HG02588 (cell line): ENCODE results near the gene ATP5PO.
"Not testable (repeated sequence)": the region's sequence is repeated elsewhere in the genome, so short reads cannot be mapped to it uniquely, and the experiment has no call there.

ENCODE experiments used
- ATAC-seq: cut with Tn5 transposase; IDR thresholded peaks from one replicate; pipeline ENCODE4 v1.9.1; 2021; ENCODE audit warnings: mild to moderate bottlenecking, moderate library complexity; ENCODE audit not compliant: unreplicated experiment

ATP5PO gene

DNA sequence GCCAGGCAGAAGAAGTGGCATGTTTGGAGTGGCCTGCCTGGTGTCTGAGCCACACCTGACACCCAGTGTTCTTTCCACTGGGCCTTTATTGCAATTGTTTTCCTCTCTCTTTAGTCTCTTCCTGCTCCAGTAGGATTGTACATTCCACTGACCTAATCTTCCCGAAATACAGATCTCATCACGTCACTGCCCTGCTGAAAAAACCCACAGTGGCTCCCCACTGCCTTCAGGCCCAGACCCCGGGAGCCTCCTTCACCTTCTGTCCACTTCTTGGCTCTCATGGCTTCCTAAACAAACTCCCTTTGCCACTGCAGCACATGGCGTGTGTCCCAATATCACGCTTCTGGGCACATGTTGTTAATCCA lies 25.3 kb upstream of the ATP5PO start:
- ATAC-seq, result no peak

DNA sequence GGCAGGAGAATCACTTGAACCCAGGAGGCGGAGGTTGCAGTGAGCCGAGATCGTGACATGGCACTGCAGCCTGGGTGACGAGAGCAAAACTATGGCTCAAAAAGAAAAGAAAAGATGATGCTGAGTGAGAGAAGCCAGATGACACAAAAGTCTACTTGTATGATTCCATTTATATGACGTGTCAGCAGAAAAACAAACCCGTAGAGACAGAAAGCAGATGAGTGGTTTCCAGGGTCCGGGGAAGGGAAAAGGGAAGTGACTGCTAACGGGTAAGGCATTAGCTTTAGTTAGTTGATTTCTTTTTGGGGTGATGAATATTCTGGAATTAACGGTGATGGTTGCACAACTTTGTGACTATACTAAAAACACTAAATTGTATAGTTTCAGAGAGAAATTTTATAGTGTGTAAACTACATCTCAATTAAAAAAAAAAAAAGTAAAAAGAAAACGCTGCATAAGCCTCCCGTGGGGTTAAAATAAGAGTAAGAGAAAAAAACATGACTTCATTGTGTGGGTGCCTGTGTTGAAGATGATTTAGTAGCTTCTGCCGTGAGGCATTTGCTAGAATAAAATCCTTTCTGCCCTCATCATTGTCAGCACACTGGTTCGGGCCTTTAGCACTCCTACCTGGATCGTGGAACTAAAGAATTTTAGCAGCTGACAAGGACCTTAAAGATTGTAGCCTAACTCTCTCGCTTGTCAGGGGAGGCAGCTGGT lies 24.7 kb upstream of the ATP5PO start:
- ATAC-seq, result no peak

DNA sequence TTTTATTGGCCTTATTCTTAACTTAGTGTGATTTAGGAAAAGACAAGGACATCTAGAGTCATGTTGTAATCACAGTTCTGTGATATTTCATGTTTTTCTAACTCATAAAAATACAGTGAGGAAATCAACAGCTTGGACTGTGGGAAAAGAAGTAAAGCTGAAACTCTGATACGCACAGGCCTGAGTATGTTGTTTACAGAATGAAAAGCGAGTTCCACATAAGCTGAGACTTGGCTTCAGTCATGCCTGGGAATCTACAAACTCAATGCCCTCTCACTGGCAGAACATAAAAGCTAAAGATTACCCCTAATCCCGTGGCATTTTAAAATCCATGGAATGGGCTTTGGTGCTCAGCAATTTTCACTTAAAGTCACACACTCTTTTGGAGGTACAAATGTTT lies 23.6 kb upstream of the ATP5PO start:
- ATAC-seq, result no peak

DNA sequence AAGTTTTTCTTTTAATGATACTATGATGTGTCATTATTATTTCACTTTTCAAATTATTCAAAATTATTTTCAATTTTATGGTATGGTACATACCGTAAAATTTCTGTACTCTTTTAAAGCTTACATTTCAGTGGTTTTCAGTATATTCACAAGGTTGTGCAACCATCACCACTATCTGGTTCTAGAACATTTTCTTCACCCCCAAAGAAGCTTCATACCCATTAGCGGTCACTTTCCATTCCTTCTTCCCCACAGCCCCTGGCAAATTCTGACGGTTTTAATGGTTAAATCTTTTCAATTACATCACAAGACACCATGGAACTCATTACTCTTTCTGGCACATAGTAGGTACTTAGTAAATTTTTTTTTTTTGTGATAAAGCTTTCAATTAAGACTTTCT lies 22.8 kb upstream of the ATP5PO start:
- no peak for ATAC-seq

DNA sequence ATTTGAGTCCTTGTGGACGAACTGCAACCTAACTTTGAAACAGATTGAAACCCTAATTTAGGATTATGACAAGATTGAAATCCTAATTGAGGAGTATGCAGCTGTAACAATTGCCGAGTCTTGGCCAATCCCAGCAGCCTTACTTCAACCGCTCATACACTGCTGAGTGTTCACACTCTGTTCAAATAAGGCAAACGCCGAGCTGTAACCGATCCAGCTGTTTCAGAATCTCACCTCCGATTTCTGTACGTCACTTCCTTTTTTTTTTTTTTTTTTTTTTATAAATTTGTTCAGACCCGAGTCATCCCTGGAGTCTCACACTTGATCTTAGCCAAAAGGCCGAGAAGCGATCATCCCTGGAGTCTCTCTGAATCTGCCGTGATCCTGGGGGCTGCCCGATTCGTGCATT lies 22.3 kb upstream of the ATP5PO start:
- no peak for ATAC-seq

DNA sequence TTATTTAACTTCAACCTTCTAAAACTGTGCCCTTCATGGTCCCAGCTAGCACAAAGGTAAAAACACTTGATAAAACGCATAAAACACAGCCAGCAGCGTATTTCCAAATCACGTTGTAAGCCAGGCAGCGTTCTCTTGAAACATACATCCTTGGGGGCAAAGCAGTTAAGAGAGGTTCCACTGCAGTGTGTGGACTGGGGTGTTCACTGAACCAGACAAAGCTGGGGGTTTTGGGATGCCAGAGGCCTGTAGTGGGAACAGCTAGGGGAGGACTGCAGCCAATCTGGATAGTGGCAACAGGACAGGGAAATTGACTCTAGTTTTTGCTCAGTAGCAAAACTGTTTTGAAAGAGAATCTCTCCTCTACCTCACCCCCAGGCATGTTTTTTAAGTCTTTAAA lies 21.5 kb upstream of the ATP5PO start:
- no peak for ATAC-seq

DNA sequence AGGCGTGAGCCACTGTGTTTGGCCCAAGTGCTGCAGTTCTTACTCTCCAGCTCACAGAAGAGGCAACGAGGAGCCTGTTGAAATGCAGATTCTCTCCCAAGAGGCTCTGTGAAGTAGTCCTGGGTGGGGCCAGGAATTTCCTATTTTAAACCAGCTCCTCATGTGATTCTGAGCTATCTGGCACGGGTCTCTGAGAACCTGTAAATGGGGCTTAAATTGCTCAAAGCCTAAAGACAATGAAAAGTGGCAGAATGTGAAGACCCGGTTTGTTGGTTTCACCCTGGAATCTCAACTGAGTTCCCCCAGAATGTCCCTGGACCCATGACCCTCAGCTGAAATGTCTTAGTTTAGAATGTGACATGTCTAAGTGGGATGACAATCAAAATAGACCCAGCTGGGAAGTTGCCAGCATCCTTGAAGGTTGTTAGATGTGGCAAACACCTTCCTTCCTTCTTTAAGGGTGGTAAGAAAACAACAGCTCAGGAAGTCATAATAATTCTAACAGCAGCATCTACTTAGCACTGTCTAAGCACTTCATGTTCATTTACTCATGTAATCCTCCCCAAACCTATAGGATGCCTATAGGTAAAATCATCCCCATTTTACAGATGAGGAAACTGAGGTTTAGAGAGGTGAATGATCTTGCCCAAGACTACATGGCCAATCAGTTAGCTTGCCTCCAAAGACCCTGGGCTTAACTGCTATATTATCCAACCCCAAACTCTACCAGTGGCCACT lies 20.9 kb upstream of the ATP5PO start:
- no peak for ATAC-seq

DNA sequence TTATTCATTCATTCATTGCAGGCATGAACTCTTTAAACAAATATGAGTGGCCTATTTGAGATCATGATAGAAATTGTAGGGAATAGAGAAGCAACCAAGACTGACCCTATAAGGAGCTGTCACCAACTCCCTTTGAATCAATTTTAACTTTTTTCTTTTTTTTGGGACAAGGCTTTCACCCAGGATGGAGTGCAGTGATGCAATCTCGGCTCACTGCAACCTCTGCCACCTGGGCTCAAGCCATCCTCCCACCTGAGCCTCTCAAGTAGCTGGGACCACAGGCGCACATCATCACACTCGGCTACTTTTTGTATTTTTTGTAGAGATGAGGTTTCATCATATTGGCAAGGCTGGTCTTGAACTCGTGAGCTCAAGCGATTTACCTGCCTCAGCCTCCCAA lies 17.1 kb upstream of the ATP5PO start:
- ATAC-seq, result no peak

DNA sequence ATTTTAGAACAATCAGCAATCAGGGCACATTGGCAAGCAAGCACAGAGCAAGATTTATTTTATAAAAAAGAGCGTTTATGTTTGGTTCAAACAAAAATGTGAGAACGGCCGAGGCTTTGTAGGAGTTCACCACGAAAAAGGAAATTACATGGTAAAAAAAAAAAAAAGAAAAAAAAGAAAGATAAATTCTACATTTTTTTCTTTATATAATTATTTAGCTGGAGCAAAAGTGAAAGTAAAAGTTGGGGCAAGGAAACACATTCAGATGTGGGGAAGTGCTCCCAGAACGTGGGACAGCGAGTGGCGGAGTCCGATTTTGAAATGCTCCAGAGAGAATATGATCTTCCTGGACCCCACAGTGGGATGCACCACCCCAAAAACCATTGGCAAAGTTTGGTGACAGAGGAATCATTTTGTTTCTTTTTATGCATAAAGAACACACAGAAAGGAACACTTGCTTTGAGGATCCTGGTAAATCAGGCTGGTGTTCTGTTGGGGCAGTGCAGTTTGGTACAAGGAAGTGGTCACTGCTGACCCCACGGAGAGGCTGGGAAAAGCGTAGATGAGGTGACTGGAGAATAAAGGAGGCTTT lies 16.3 kb upstream of the ATP5PO start:
- no peak for ATAC-seq

DNA sequence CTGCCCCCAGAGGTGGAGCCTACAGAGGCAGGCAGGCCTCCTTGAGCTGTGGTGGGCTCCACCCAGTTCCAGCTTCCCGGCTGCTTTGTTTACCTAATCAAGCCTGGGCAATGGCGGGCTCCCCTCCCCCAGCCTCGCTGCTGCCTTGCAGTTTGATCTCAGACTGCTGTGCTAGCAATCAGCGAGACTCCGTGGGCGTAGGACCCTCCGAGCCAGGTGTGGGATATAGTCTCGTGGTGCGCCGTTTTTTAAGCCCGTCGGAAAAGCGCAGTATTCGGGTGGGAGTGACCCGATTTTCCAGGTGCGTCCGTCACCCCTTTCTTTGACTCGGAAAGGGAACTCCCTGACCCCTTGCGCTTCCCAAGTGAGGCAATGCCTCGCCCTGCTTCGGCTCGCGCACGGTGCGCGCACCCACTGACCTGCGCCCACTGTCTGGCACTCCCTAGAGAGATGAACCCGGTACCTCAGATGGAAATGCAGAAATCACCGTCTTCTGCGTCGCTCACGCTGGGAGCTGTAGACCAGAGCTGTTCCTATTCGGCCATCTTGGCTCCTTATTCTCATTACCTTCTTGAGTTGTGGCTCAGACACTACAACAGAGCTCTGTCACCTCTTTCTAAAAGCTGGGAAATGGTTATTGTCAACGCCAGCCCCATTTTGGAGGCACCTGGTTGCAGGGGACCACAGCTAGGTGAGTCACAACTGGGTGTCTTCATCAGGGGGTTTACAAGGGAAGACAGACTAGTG lies 15.6 kb upstream of the ATP5PO start:
- ATAC-seq, result not testable (repeated sequence)

DNA sequence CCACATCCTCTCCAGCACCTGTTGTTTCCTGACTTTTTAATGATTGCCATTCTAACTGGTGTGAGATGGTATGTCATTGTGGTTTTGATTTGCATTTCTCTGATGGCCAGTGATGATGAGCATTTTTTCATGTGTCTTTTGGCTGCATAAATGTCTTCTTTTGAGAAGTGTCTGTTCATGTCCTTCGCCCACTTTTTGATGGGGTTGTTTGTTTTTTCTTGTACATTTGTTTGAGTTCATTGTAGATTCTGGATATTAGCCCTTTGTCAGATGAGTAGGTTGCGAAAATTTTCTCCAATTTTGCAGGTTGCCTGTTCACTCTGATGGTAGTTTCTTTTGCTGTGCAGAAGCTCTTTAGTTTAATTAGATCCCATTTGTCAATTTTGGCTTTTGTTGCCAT lies 10.6 kb upstream of the ATP5PO start:
- ATAC-seq, result not testable (repeated sequence)

DNA sequence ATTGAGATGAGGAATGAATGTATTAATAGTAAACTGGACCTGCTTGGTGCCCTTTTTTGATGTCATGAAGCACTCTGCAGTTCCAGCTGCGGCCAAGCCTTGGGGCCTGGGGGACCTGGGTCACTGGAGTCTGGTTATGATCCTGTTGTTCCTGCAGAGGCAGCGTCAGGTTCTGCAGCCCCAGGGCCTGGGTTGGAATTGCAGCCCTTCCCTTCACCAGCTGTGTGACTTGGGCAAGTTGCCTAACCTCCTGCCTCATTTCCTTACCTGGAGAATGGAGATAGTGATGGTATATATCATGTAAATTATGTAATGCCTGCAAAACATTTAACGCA lies 9.1 kb upstream of the ATP5PO start:
- no peak for ATAC-seq

DNA sequence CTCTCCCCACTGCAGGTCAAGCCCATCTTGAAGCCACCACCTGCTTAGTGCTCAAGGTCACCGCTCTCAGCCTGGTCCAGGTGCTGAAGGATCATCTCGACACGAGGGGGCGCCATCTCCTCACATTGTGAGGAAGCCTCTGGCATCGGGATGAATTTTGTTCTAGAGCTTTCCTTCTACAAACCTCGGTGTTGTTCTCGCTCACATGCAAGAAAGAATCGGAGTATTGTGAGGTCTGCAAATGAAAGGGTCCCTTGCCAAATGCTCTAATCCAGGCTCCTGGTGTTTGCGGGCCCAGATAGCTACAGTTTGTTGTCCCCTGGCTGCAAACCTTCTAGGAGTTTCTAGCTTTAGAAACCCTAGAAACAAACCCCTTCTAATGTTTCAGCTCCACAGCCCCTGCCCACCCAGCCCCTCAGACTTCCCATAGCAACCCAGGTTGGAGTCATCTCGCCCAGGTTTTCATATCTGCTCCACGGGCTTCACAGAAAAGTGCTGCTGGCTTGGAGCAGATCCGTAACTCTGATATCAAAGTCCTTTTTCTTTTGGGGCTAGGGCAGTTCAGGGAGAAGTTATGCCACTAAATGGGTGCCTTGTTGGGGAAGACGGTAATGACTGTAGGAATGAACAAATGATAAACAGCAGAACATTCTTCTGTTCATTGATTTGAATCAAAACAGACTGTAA lies 8.6 kb upstream of the ATP5PO start:
- ATAC-seq, result no peak

DNA sequence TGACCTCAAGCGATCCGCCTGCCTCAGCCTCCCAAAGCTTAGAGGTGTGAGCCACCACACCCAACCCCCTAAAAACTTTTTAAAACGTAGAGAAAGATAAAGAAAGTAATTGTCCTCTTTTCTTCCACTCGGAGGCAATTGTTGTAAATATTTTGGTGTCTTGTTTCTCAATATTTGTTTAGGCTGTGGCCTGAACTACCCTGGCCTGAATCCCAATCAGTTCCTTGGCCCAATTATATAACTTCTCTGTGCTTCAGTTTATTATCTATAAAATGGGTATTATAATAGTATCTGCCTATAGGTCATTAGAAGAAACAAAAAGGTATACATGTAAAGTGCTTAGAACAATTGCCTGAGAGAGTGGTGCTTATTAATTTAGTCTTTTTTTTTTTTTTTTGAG lies 1.8 kb upstream of the ATP5PO start:
- no peak for ATAC-seq

DNA sequence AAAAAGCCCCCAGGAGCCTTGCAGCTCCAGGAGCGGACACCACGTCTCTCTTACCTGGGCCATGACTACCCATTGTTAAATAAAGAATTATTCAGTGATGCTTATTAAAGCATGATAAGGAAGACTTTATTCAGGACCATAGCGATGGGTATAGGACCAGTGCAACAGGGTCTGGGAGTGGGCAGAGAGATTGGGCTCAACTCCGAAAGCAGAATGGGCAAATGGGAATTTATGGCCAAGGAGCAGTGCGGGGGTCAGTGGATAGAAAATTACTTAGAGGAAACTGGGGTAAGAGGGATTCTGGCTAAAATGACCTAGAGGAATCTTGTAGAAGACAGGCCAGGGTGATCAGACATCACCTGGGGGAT lies 580 bp upstream of the ATP5PO start:
- ATAC-seq, result no peak

DNA sequence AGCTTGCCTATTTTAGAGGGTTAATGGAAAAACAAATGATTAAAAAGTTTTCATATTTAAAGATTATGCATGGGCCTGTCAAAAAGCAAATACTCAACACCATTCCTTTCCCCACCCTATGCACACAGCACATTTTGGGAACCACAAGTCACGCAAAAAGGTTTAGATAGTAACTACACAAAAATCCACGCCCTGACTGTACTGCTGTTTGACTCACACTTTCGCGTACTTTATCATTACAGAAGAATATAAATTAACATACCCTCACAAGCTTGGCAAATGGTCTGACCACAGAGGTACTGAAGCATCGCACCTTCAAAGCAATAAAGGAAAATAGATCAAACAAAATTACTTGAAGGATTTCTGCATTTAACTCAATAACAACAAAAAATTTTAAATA lies 1.4 kb downstream of the ATP5PO start:
- no peak for ATAC-seq

DNA sequence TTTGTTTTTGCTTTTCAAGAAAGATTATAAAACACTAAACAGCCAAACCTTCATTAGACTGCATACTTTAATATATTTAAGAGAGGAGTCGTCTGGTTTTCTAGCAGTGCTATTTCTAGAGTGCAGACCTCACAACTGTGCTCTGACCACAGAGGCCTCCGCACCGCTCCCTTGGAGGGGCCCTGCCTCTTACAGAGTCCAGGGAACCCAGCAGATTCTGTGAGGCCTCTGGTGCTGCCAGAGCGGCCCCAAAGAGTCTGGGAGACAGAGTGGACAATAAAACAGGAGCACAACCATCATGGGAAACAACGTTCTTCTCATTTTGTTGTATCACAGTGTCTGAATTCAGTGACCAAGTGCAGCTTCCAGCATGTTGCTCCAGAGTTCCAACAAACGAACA lies 5.8 kb downstream of the ATP5PO start:
- no peak for ATAC-seq

DNA sequence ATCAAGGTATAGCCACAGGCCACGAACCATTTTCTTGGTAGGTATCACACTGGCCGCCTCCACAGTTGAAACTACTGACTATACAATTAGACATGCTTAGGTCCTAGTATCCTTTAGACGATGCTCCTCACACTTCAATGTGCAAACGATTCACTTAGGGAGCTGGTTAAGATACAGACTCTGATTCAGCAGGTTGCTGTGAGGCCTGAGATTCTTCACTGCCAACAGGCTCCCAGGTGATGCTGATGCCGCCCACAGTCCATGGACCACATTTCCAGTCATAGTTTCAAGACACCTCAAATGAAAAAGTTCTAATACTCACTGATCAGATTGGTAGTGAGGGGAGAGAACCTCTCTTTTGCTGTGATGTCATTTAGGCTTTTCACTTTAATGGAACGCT lies 6.8 kb downstream of the ATP5PO start:
- no peak for ATAC-seq

DNA sequence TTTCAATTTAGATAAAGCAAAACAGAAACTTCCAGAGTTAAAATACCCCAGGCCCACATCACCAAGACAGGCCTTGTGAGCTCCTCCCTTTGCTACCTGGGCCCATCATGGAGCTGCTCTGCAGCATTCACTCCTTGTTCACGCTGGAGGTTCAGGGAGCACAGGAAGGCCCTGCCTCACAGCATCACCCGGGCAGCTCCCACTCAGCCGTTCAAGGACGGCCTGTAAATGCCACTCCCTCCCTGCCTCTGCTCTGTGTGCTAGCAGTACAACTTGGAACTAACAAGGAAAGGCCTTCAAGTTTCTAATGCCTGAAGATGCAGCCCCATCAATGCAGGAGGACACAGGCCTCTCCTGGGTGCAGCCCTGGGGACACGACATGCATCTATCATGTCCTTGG lies 11.6 kb downstream of the ATP5PO start:
- no peak for ATAC-seq

DNA sequence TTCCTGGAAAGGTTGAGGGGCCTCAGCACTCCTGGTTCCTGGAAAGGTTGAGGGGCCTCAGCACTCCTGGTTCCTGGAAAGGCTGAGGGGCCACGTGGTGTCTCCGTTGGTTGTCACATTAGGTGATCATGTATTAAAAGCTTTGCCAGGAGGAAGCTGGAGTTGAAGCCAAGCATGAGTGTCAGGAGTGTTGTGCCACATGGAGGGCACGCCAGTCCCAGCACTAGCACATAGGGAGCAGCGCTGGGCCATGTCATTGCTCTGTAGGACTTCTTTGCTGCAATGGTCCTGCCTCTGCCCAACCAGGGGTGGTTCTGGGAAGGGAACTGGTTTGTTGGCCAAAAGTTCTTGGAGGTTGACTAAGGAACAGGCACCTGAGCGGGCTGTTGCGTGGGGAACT lies 13.3 kb downstream of the ATP5PO start:
- no peak for ATAC-seq
